Activated T-helper 1 cell treated with Interleukin-2 at 50 U/mL for 16 hours (primary cell): ENCODE data around the gene COLEC12.
"Not testable (repeated sequence)": the region's sequence is repeated elsewhere in the genome, so short reads cannot be mapped to it uniquely, and the experiment has no call there.

Source experiments
- DNase-seq: peaks from one replicate; pipeline ENCODE4 v3.0.0-alpha.2; 2020; ENCODE audit warnings: low read depth

The COLEC12 gene

GRCh38 chr18:407626-408224, 92.8 kb downstream of the COLEC12 start:
- no peak for DNase-seq

- DNase-seq: no peak
Measured at GRCh38 chr18:407191-407590, 93.3 kb downstream of the COLEC12 start.

- no peak for DNase-seq
Measured at GRCh38 chr18:406677-407076, 93.8 kb downstream of the COLEC12 start.

GRCh38 chr18:405006-405405, 95.5 kb downstream of the COLEC12 start:
- DNase-seq: not testable (repeated sequence)

- DNase-seq: no peak
Measured at GRCh38 chr18:404061-404636, 96.4 kb downstream of the COLEC12 start.

- DNase-seq: no peak
Measured at GRCh38 chr18:402129-402528, 98.4 kb downstream of the COLEC12 start.

- DNase-seq: no peak
Measured at GRCh38 chr18:400456-400855, 100.0 kb downstream of the COLEC12 start.

GRCh38 chr18:399631-400135, 100.8 kb downstream of the COLEC12 start:
- DNase-seq: no peak

- DNase-seq: no peak
Measured at GRCh38 chr18:398935-399630, 101.4 kb downstream of the COLEC12 start.

GRCh38 chr18:396556-396955, 103.9 kb downstream of the COLEC12 start:
- DNase-seq: no peak

- DNase-seq: no peak
Measured at GRCh38 chr18:396251-396555, 104.3 kb downstream of the COLEC12 start.

- no peak for DNase-seq
Measured at GRCh38 chr18:395456-396250, 104.8 kb downstream of the COLEC12 start.

- DNase-seq: no peak
Measured at GRCh38 chr18:394987-395362, 105.5 kb downstream of the COLEC12 start.

- DNase-seq: no peak
Measured at GRCh38 chr18:394262-394986, 106.1 kb downstream of the COLEC12 start.

- no peak for DNase-seq
Measured at GRCh38 chr18:393574-393957, 106.9 kb downstream of the COLEC12 start.

- no peak for DNase-seq
Measured at GRCh38 chr18:392928-393573, 107.5 kb downstream of the COLEC12 start.

GRCh38 chr18:390741-391478, 109.6 kb downstream of the COLEC12 start:
- DNase-seq: no peak

GRCh38 chr18:389658-390357, 110.7 kb downstream of the COLEC12 start:
- DNase-seq: no peak

GRCh38 chr18:388200-388599, 112.3 kb downstream of the COLEC12 start:
- no peak for DNase-seq

GRCh38 chr18:386994-387393, 113.5 kb downstream of the COLEC12 start:
- DNase-seq: no peak
